ENCODE results near the gene RASA3.

The RASA3 gene

GRCh38 chr13:114046431-114046975 is 85.9 kb downstream of the RASA3 start:
- no peak for FAIRE-seq

- no peak for FAIRE-seq
Observed at GRCh38 chr13:114045113-114045735, 87.2 kb downstream of the RASA3 start.

DNA sequence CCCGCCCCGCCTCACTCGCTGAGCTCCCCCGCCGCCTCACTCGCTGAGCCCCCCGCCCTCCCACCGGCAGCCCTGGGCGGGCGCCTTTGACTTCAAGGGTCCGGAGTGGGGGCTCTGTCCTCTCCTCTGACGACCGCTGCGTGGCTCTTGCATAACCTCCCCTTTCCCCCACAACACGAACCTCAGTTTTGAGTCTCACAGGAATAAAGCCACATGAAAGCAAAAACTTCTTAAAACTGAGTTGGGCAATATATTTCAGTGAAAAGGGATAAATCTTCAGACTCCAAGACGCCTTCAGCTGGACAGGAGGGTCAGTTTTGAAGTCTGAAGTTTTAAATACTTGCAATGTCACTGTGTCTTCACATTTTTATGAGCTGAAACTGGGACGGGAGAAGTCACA is 87.9 kb downstream of the RASA3 start:
- FAIRE-seq, result no peak

DNA sequence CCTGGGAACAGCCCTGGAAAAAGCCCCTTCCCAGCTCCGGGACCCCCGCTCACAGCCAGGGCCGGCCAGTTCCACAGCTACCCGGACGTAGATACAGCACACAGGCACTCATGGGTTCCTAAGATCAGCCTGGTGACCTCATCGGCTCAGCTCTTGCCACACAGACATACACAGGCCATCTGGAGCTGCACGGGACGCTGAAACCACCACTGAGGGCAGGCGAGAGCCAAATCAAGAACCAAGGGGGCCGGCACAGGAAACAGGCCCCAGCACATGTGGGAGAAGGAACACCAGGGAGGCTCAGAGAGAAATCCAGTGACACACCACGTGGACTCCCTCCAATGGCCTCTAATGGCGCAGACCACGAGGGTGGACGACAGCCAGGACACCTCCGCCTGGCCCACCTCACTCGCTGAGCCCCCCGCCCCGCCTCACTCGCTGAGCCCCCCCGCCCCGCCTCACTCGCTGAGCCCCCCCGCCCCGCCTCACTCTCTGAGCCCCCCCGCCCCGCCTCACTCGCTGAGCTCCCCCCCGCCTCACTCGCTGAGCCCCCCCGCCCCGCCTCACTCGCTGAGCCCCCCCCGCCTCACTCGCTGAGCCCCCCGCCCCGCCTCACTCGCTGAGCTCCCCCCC is 88.9 kb downstream of the RASA3 start:
- no peak for FAIRE-seq

DNA sequence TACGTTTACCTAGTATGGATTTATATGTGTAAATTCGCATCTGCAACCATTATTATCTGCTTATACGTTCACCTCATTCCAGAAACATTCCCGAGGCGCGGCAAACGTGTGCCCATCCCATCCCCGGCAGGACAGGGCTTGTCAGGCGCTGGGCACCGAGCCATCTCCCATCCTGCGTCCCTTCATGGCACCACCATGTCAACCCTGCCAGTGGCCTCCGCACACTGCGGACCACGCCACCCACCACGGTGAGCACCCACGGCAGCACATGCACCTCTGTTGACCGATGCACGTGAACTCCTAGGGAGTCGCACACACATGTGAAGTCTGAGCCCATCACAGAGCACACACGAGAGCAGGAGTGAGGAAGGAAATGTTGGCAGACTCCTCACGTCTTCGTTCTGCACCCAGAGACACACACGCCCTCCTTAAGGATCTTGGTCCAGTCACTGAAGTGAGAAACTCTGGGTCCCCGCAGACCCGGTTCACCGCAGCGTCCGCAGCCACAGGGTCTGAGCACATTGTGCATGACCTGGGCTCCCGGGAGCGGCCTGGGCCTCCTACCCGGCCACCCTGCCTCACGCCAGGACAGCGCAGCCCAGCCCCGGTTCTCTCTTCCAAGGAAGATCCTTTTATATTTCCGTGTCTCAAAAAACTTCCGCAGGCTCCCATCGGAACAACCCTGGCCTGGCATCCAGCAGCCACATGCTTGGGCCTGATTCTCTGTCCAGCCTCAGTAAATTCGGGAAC is 90.2 kb downstream of the RASA3 start:
- FAIRE-seq, result no peak

GRCh38 chr13:114041493-114041892 is 90.9 kb downstream of the RASA3 start:
- no peak for FAIRE-seq

DNA sequence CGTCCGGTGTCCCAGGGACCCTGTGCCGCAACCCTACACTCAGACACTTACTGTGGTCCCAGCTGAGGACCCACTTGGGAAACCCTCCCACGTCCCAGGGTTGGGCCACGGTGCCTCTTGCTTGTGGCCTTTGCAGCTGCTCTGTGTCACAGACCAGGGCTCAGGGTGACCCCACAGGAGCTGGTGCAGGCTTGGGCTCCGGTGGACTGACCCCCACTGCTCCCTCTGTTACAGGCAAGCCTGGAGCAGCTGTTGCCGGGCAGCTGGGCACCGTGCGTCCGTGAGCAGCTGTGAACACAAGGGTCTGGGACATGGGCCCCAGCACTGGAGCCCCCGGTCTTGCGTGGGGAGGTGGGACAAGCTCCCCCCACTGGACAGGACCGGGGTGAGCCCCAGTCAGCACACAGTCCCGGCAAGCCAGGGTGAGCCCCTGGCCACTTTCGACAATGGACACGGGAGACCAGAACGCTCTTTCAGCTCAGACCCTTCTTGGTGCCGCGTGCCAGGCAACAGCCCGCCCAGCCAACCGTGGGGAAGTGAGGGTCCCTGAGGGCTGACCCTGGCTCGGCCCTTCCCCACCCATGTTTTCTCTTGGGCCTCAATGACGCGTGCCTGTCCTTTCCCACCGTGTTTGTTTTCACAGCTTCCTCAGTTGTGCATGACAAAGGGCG is 92.8 kb downstream of the RASA3 start:
- no peak for FAIRE-seq

- FAIRE-seq, result no peak
Observed at GRCh38 chr13:114038900-114039299, 93.5 kb downstream of the RASA3 start.

DNA sequence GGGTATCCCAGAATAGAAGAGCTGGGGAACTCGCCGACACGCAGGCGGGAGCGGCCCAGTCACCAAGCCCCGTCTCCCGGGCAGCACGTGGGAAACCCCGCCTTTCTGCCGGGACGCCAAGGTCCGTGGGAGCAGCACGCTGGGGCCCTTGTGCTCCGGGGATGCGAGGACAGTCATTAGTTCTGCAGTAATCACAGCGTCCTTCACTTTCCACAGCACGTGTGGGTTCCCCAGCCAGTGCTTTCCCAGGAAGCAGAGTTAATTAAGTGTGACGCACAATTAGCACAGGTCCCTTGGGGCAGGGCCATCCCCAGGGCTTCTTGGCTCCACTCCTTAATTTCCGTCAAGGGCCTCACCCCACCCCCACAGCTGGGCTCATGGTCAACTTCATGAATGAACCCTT is 94.2 kb downstream of the RASA3 start:
- no peak for FAIRE-seq

GRCh38 chr13:114037674-114038073 is 94.7 kb downstream of the RASA3 start:
- no peak for FAIRE-seq

GRCh38 chr13:114035583-114036531 is 96.6 kb downstream of the RASA3 start:
- FAIRE-seq, result no peak

- FAIRE-seq, result no peak
Observed at GRCh38 chr13:114035186-114035582, 97.2 kb downstream of the RASA3 start.

GRCh38 chr13:114034481-114034891 is 97.9 kb downstream of the RASA3 start:
- no peak for FAIRE-seq

GRCh38 chr13:114033541-114034315 is 98.7 kb downstream of the RASA3 start:
- FAIRE-seq, result no peak

DNA sequence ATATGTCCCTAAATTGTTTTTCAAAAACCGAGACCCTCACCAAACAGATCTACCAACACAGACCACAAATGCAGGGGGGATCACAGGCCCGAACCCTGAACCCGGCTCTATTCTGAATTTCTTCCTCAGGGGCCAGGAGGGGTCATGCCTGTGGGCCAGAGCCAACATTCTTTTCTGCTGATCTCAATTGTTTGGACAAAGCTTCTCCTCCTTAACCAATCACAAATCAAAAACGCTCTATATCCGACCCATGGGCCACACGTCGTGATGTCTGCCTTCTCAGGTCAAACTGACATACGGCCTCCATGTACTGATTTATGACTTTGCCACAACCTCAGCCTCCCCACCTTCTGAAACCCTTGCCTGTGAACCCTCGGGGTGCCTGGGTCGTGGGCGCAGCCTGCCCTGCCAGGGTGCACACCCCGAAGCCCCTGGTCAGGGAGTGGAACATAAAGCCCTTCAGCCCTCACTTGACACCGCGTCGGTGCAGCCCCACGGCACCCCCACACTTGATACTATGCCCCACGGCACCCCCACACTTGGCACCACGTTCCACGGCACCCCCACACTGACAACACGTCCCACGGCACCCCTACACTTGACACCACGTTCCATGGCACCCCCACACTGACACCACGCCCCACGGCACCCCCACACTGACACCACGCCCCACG is 100.2 kb downstream of the RASA3 start:
- no peak for FAIRE-seq

DNA sequence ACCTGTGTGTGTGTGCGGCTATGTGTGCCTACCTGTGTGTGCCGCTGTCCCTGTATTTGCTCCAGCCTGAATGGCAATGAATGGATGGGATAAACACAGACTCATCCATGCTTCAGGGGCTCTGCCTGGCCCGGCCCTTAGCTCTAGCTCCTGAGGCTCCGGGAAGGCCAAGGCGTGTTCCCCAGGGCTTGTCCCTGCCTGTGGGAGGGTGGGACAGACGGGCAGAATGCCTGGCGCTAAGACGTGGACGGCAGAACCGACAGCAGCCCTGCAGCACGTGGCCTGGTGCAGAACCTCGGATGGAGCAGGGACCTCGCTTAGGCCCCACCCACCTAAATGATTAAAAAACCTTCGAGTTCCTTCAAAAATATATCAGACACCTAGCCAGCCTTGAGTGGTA is 100.8 kb downstream of the RASA3 start:
- no peak for FAIRE-seq

GRCh38 chr13:114030666-114031610 is 101.5 kb downstream of the RASA3 start:
- FAIRE-seq, result no peak

GRCh38 chr13:114029866-114030625 is 102.4 kb downstream of the RASA3 start:
- no peak for FAIRE-seq

GRCh38 chr13:114027826-114028225 is 104.6 kb downstream of the RASA3 start:
- FAIRE-seq, result no peak
